Sigmoid colon (tissue), 7 donors: ENCODE data around the gene CHSY3. TPM values are rescaled to one million over a fixed set of nuclear protein-coding genes. Genes with fewer than 3 reads are reported as not detected.

ENCODE experiments used
- DNase-seq: peaks from one replicate; pipeline ENCODE4 v3.0.0-alpha.2; 2019
- H3K27ac ChIP-seq, 4 donors: fragments of 200-600 bp; sonication (generic); one replicate each; pipeline ENCODE4 v1.5.1; 2016 to 2019; ENCODE audit warnings: mild to moderate bottlenecking in 1 of 4
- H3K27me3 ChIP-seq, 3 donors: fragments of 200-600 bp; sonication (generic); one replicate each; pipeline ENCODE4 v1.5.1; 2019; ENCODE audit warnings: mild to moderate bottlenecking in 1 of 3
- H3K36me3 ChIP-seq, 4 donors: fragments of 200-600 bp; sonication (generic); one replicate each; pipeline ENCODE4 v1.5.1; 2016 to 2019
- H3K4me1 ChIP-seq, 4 donors: fragments of 200-600 bp; sonication (generic); one replicate each; pipeline ENCODE4 v1.5.1; 2017 to 2019
- H3K4me3 ChIP-seq, 4 donors: fragments of 200-600 bp; sonication (generic); one replicate each; pipeline ENCODE4 v1.5.1; 2017 to 2019; ENCODE audit warnings: mild to moderate bottlenecking in 2 of 4, moderate library complexity in 1 of 4
- H3K9me3 ChIP-seq, 4 donors: fragments of 200-600 bp in 3 of 4; sonication (generic) in 3 of 4; one replicate each; pipeline versions ENCODE4 v1.5.1 to v1.6.1; 2013 to 2019
- EP300 ChIP-seq, 4 donors: sonication (generic); formaldehyde crosslinking; IDR thresholded peaks; one replicate each; pipeline ENCODE4 v1.6.1; 2017; ENCODE audit warnings: antibody characterized with exemption in 4 of 4
- POLR2A ChIP-seq, 2 donors: fragments of 450-650 bp; IDR thresholded peaks; one replicate each; pipeline ENCODE4 v1.6.1; 2016; ENCODE audit warnings: antibody characterized with exemption in 2 of 2, mild to moderate bottlenecking in 2 of 2, moderate library complexity in 2 of 2
- POLR2AphosphoS5 ChIP-seq, 4 donors: sonication (generic); formaldehyde crosslinking; IDR thresholded peaks; one replicate each; pipeline ENCODE4 v1.6.1; 2017; ENCODE audit warnings: antibody characterized with exemption in 4 of 4
- WGBS, 2 donors: extraction: QIAGEN DNeasy Blood & Tissue Kit; methylation state at CpG; one replicate each; pipeline ENCODE4 v1.1.7; 2013; 5-methylcytosine and 5-hydroxymethylcytosine counted together
- intact Hi-C: fragments of 100-400 bp; cut with DNase I; formaldehyde crosslinking; loops from one replicate; pipeline ENCODE4 v1.15.1; 2023
- polyA plus RNA-seq, 3 donors: library from polyadenylated mRNA; stranded (reverse); fragments of 200-250 nt; gene quantifications; one replicate each; pipeline ENCODE4 v1.2.3, GENCODE V29; 2013
- total RNA-seq, 4 donors: library from RNA; depleted of rRNA; stranded (reverse); fragments of >200 nt; gene quantifications; one replicate each; pipeline ENCODE4 v1.1.0, GENCODE V29; 2016
- TF ChIP-seq, protein P1 (sequence below), 4 experiments: fragments of 450-650 bp in 3 of 4; fragments of 200-600 bp in 1 of 4; IDR thresholded peaks; one replicate each; pipeline ENCODE4 v1.5.1; 2016 to 2019; ENCODE audit warnings: antibody characterized with exemption in 4 of 4, mild to moderate bottlenecking in 3 of 4, moderate library complexity in 2 of 4
- donor health status: healthy with polysubstance abuse.
- donor health status: Bipolar disorder and iron deficiency.
- donor health status: healthy.

CHSY3 gene
- total and polyA plus RNA-seq, 7 donors: under 0.01 to 3.3 (median 1.2) TPM; not detected in 1

DNA sequence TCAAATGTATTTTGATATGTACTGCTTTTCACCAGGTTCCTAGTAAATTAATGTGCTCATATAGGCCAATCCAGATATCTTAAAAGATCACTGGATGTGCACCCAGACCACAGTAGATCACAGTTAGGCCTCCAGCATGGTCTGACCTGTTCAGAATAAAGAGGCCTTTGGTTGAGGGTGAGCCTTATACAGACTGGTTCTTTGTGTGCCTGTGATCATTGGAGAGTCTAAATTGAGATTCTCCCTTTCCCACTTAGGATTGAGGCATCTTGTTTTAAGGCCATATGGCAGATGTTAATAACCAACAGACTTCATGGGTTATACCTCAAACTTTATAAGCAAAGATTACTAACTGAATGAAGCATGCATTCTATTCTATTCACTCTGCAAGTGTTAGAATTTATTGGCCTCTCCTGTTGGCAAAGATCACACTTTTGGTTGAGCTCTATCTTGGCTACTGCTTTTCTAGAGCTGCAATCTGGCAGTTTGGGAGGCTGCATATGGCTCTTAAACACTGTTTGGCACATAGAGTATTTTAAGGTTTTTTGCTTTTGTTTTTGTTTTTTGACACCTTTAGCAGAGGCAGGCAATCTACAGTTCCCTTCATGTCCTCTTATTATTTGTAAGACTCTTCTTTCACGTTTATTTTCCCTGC is 8.5 kb downstream of the CHSY3 start:
- DNase-seq: no peak
- no peaks in the 10 kb centered on the region for H3K27me3 ChIP-seq
- H3K4me1 ChIP-seq: peaks cover 0 to 7% (median 0%) of the 10 kb centered on the region in 4 donors
- no peak for TF ChIP-seq POLR2AphosphoS5 (IDR thresholded peaks at IDR 0.05)
- no peak for TF ChIP-seq EP300 (IDR thresholded peaks at IDR 0.05)
- TF ChIP-seq, protein P1, sequence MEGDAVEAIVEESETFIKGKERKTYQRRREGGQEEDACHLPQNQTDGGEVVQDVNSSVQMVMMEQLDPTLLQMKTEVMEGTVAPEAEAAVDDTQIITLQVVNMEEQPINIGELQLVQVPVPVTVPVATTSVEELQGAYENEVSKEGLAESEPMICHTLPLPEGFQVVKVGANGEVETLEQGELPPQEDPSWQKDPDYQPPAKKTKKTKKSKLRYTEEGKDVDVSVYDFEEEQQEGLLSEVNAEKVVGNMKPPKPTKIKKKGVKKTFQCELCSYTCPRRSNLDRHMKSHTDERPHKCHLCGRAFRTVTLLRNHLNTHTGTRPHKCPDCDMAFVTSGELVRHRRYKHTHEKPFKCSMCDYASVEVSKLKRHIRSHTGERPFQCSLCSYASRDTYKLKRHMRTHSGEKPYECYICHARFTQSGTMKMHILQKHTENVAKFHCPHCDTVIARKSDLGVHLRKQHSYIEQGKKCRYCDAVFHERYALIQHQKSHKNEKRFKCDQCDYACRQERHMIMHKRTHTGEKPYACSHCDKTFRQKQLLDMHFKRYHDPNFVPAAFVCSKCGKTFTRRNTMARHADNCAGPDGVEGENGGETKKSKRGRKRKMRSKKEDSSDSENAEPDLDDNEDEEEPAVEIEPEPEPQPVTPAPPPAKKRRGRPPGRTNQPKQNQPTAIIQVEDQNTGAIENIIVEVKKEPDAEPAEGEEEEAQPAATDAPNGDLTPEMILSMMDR (IDR thresholded peaks at IDR 0.05): no peak
- TF ChIP-seq POLR2A (IDR thresholded peaks at IDR 0.05): no peak
- 56 to 72% methylated on average over 1 of the region's 1 CpG for WGBS, 2 donors
- no peak overlapping the region for H3K27ac ChIP-seq
- H3K9me3 ChIP-seq: no peaks in the 10 kb centered on the region
- no peak overlapping the region for H3K4me3 ChIP-seq
- no peaks in the 10 kb centered on the region for H3K36me3 ChIP-seq
- intact Hi-C loops: no loop called here

- no peaks in the 10 kb centered on the region for H3K9me3 ChIP-seq
- H3K36me3 ChIP-seq: no peaks in the 10 kb centered on the region
- H3K4me1 ChIP-seq: peaks cover 0 to 7% (median 0%) of the 10 kb centered on the region in 4 donors
- 64 to 78% methylated on average over 2 of the region's 2 CpGs for WGBS, 2 donors
- no peak overlapping the region for H3K4me3 ChIP-seq
- TF ChIP-seq, protein P1 (IDR thresholded peaks at IDR 0.05): no peak
- TF ChIP-seq EP300 (IDR thresholded peaks at IDR 0.05) (no peak), POLR2A (IDR thresholded peaks at IDR 0.05) (no peak), POLR2AphosphoS5 (IDR thresholded peaks at IDR 0.05) (no peak)
- H3K27me3 ChIP-seq: no peaks in the 10 kb centered on the region
- no peak for DNase-seq
- intact Hi-C loops: no loop called here
- no peak overlapping the region for H3K27ac ChIP-seq
Measured at GRCh38 chr5:129915415-129915814, 11.2 kb downstream of the CHSY3 start.

GRCh38 chr5:129917224-129917623 is 13.0 kb downstream of the CHSY3 start:
- no peak for TF ChIP-seq POLR2A (IDR thresholded peaks at IDR 0.05)
- TF ChIP-seq, protein P1 (IDR thresholded peaks at IDR 0.05): no peak
- TF ChIP-seq EP300 (IDR thresholded peaks at IDR 0.05): no peak
- TF ChIP-seq POLR2AphosphoS5 (IDR thresholded peaks at IDR 0.05): no peak
- Histone ChIP-seq H3K27ac (no peak overlapping the region), H3K4me1 (peaks cover 0 to 7% (median 0%) of the 10 kb centered on the region in 4 donors), H3K9me3 (no peaks in the 10 kb centered on the region), H3K27me3 (no peaks in the 10 kb centered on the region), H3K36me3 (no peaks in the 10 kb centered on the region), H3K4me3 (no peak overlapping the region)
- 21 to 64% methylated on average over 1 of the region's 1 CpG for WGBS, 2 donors
- intact Hi-C loops: no loop called here
- no peak for DNase-seq

DNA sequence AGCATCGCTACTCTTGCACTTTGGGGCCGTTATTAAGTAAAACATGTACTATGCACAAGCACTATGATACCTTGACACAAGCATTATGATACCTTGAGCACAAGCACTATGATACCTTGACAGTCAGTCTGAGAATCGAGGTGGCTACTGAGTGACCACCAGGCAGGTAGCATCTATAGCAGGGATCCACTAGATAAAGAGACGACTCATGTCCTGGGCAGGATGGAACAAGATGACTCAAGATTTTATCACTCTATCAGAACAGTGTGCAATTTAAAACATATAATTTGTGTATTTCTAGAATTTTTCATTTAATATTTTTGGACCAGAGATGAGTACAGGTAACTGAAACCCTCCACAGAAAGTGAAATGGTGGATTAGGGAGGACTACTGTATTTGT is 16.9 kb downstream of the CHSY3 start:
- H3K9me3 ChIP-seq: no peaks in the 10 kb centered on the region
- no peak overlapping the region for H3K27ac ChIP-seq
- no peaks in the 10 kb centered on the region for H3K4me1 ChIP-seq
- TF ChIP-seq POLR2A (IDR thresholded peaks at IDR 0.05) (no peak), POLR2AphosphoS5 (IDR thresholded peaks at IDR 0.05) (no peak), EP300 (IDR thresholded peaks at IDR 0.05) (no peak)
- TF ChIP-seq, protein P1 (IDR thresholded peaks at IDR 0.05): no peak
- intact Hi-C loops: no loop called here
- 70 to 84% methylated on average over 4 of the region's 4 CpGs for WGBS, 2 donors
- no peak overlapping the region for H3K4me3 ChIP-seq
- no peaks in the 10 kb centered on the region for H3K27me3 ChIP-seq
- no peak for DNase-seq
- H3K36me3 ChIP-seq: no peaks in the 10 kb centered on the region

GRCh38 chr5:129930221-129930620 is 26.0 kb downstream of the CHSY3 start:
- Histone ChIP-seq H3K27ac (no peak overlapping the region), H3K4me3 (no peak overlapping the region), H3K9me3 (no peaks in the 10 kb centered on the region), H3K4me1 (no peaks in the 10 kb centered on the region), H3K36me3 (no peaks in the 10 kb centered on the region), H3K27me3 (no peaks in the 10 kb centered on the region)
- no peak for DNase-seq
- intact Hi-C loops: no loop called here
- TF ChIP-seq POLR2AphosphoS5 (IDR thresholded peaks at IDR 0.05): no peak
- TF ChIP-seq POLR2A (IDR thresholded peaks at IDR 0.05): no peak
- TF ChIP-seq, protein P1 (IDR thresholded peaks at IDR 0.05): no peak
- no peak for TF ChIP-seq EP300 (IDR thresholded peaks at IDR 0.05)
- 72 to 73% methylated on average over 4 of the region's 4 CpGs for WGBS, 2 donors
